ENCODE results near the gene PTGDR2. TPM values are rescaled to one million over a fixed set of nuclear protein-coding genes. Genes with fewer than 3 reads are reported as not detected.

Gene PTGDR2
- total RNA-seq, 1 donor from 2014 or later: not detected

GRCh38 chr11:60872961-60873524 lies 17.3 kb upstream of the PTGDR2 start:
- TF ChIP-seq CTCF (IDR thresholded peaks at IDR 0.05; ENCODE audit: insufficient read depth, low read length, poor library complexity, severe bottlenecking): no peak
- DNase-seq (ENCODE audit: low read depth): peak; percentile 28
- no peaks in the 10 kb centered on the region for H3K36me3 ChIP-seq (ENCODE audit: control insufficient read depth, insufficient read depth, low read length)
- H3K27me3 ChIP-seq (ENCODE audit: control insufficient read depth, insufficient read depth, low read length): no peaks in the 10 kb centered on the region
- no peak overlapping the region for H3K4me3 ChIP-seq (ENCODE audit: low read depth, low read length)

GRCh38 chr11:60872124-60872960 lies 16.6 kb upstream of the PTGDR2 start:
- Histone ChIP-seq H3K27me3 (ENCODE audit: control insufficient read depth, insufficient read depth, low read length) (no peaks in the 10 kb centered on the region), H3K36me3 (ENCODE audit: control insufficient read depth, insufficient read depth, low read length) (no peaks in the 10 kb centered on the region), H3K4me3 (ENCODE audit: low read depth, low read length) (no peak overlapping the region)
- no peak for TF ChIP-seq CTCF (IDR thresholded peaks at IDR 0.05; ENCODE audit: insufficient read depth, low read length, poor library complexity, severe bottlenecking)
- DNase-seq (ENCODE audit: low read depth): no peak

- Histone ChIP-seq H3K36me3 (ENCODE audit: control insufficient read depth, insufficient read depth, low read length) (no peaks in the 10 kb centered on the region), H3K27me3 (ENCODE audit: control insufficient read depth, insufficient read depth, low read length) (no peaks in the 10 kb centered on the region), H3K4me3 (ENCODE audit: low read depth, low read length) (no peak overlapping the region)
- no peak for TF ChIP-seq CTCF (IDR thresholded peaks at IDR 0.05; ENCODE audit: insufficient read depth, low read length, poor library complexity, severe bottlenecking)
- no peak for DNase-seq (ENCODE audit: low read depth)
These were observed 15.8 kb upstream of the PTGDR2 start for GRCh38 chr11:60871378-60872061.

- no peak for DNase-seq (ENCODE audit: low read depth)
- H3K27me3 ChIP-seq (ENCODE audit: control insufficient read depth, insufficient read depth, low read length): no peaks in the 10 kb centered on the region
- H3K4me3 ChIP-seq (ENCODE audit: low read depth, low read length): no peak overlapping the region
- no peaks in the 10 kb centered on the region for H3K36me3 ChIP-seq (ENCODE audit: control insufficient read depth, insufficient read depth, low read length)
- no peak for TF ChIP-seq CTCF (IDR thresholded peaks at IDR 0.05; ENCODE audit: insufficient read depth, low read length, poor library complexity, severe bottlenecking)
These were observed 15.1 kb upstream of the PTGDR2 start for GRCh38 chr11:60870733-60871377.

GRCh38 chr11:60870276-60870675 lies 14.5 kb upstream of the PTGDR2 start:
- H3K36me3 ChIP-seq (ENCODE audit: control insufficient read depth, insufficient read depth, low read length): no peaks in the 10 kb centered on the region
- no peak overlapping the region for H3K4me3 ChIP-seq (ENCODE audit: low read depth, low read length)
- no peak for TF ChIP-seq CTCF (IDR thresholded peaks at IDR 0.05; ENCODE audit: insufficient read depth, low read length, poor library complexity, severe bottlenecking)
- DNase-seq (ENCODE audit: low read depth): no peak
- no peaks in the 10 kb centered on the region for H3K27me3 ChIP-seq (ENCODE audit: control insufficient read depth, insufficient read depth, low read length)
